ENCODE results near the gene RAB39B.
"Not testable (repeated sequence)": the region's sequence is repeated elsewhere in the genome, so short reads cannot be mapped to it uniquely, and the experiment has no call there.

DNA sequence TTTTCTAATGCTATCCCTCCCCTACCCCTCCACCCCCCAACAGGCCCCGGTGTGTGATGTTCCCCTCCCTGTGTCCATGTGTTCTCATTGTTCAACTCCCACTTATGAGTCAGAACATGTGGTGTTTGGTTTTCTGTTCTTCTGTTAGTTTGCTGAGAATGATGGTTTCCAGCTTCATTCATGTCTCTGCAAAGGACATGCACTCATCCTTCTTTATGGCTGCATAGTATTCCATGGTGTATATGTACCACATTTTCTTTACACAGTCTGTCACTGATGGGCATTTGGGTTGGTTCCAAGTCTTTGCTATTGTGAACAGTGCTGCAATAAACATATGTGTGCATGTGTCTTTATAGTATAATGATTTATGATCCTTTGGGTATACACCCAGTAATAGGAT, 3.7 kb upstream of the RAB39B start:
- TF ChIP-seq EZH2 (IDR thresholded peaks at IDR 0.05; ENCODE audit: low read length): not testable (repeated sequence)
- TF ChIP-seq, protein P1, sequence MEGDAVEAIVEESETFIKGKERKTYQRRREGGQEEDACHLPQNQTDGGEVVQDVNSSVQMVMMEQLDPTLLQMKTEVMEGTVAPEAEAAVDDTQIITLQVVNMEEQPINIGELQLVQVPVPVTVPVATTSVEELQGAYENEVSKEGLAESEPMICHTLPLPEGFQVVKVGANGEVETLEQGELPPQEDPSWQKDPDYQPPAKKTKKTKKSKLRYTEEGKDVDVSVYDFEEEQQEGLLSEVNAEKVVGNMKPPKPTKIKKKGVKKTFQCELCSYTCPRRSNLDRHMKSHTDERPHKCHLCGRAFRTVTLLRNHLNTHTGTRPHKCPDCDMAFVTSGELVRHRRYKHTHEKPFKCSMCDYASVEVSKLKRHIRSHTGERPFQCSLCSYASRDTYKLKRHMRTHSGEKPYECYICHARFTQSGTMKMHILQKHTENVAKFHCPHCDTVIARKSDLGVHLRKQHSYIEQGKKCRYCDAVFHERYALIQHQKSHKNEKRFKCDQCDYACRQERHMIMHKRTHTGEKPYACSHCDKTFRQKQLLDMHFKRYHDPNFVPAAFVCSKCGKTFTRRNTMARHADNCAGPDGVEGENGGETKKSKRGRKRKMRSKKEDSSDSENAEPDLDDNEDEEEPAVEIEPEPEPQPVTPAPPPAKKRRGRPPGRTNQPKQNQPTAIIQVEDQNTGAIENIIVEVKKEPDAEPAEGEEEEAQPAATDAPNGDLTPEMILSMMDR (optimal IDR thresholded peaks at IDR 0.05 in 1 of 3, IDR thresholded peaks at IDR 0.05 in 1 of 3, conservative IDR thresholded peaks at IDR 0.05 in 1 of 3; ENCODE audit: extremely low read depth in 1 of 3, insufficient read depth in 2 of 3, low read length in 3 of 3): not testable (repeated sequence)

All from keratinocyte (primary cell).